ENCODE data around the gene STAG2.

STAG2 gene

DNA sequence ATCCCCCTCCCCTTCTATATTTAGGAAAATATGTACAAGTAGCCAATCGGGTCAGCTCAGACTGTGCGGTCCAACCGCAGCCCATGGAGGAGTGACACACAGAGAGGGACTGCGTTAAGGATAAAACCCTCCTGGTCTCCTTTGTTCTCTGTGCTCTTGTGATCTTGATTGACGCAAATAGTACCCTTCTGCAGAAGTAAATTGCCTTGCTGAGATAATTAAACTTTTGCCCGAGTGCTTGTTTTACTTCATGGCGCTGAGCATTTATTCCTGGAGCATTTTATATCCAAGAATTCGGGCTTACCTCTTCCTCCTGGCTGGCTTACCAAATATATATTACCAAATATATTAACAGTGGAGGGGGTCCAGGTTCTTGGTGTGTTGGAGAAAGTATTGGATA is 184.2 kb downstream of the STAG2 start:
- Histone ChIP-seq H3K27ac (replicated peaks) (no peak overlapping the region), H3K4me3 (replicated peaks; ENCODE audit: insufficient read depth, low read length) (no peak overlapping the region), H3K27me3 (ENCODE audit: insufficient read depth, poor library complexity, severe bottlenecking) (no peaks in the 10 kb centered on the region)
- DNase-seq (ENCODE audit: low read depth in 1 of 2, low spot score in 1 of 2), result no peak
- no peak for TF ChIP-seq POLR2AphosphoS5 (IDR thresholded peaks at IDR 0.05; ENCODE audit: low read depth)

DNA sequence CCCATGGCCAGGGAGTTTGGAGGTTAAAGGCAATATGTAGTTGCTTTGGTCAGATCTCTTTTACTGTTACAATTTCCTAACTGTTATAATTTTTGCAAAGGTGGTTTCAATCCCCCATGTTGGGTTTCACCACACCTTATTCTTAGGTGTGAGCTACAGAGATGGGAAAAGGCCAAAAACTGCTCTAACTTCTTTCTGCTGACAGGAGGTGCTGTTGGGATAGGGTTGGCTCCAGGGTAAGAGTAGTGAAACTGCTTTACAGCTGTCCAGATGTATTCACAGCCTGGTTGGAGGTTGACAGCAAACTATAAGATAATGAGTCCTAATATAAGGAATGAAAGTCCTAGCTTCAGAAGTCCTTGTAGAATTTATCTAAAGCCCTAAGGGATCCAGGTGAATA is 189.7 kb downstream of the STAG2 start:
- Histone ChIP-seq H3K27ac (replicated peaks) (no peak overlapping the region), H3K27me3 (ENCODE audit: insufficient read depth, poor library complexity, severe bottlenecking) (no peaks in the 10 kb centered on the region), H3K4me3 (replicated peaks; ENCODE audit: insufficient read depth, low read length) (no peak overlapping the region)
- DNase-seq (ENCODE audit: low read depth in 1 of 2, low spot score in 1 of 2), result no peak
- TF ChIP-seq POLR2AphosphoS5 (IDR thresholded peaks at IDR 0.05; ENCODE audit: low read depth), result no peak
- TF ChIP-seq, protein P1, sequence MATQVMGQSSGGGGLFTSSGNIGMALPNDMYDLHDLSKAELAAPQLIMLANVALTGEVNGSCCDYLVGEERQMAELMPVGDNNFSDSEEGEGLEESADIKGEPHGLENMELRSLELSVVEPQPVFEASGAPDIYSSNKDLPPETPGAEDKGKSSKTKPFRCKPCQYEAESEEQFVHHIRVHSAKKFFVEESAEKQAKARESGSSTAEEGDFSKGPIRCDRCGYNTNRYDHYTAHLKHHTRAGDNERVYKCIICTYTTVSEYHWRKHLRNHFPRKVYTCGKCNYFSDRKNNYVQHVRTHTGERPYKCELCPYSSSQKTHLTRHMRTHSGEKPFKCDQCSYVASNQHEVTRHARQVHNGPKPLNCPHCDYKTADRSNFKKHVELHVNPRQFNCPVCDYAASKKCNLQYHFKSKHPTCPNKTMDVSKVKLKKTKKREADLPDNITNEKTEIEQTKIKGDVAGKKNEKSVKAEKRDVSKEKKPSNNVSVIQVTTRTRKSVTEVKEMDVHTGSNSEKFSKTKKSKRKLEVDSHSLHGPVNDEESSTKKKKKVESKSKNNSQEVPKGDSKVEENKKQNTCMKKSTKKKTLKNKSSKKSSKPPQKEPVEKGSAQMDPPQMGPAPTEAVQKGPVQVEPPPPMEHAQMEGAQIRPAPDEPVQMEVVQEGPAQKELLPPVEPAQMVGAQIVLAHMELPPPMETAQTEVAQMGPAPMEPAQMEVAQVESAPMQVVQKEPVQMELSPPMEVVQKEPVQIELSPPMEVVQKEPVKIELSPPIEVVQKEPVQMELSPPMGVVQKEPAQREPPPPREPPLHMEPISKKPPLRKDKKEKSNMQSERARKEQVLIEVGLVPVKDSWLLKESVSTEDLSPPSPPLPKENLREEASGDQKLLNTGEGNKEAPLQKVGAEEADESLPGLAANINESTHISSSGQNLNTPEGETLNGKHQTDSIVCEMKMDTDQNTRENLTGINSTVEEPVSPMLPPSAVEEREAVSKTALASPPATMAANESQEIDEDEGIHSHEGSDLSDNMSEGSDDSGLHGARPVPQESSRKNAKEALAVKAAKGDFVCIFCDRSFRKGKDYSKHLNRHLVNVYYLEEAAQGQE (IDR thresholded peaks at IDR 0.05; ENCODE audit: insufficient replicate concordance, low read depth), result no peak
- TF ChIP-seq, protein P2, sequence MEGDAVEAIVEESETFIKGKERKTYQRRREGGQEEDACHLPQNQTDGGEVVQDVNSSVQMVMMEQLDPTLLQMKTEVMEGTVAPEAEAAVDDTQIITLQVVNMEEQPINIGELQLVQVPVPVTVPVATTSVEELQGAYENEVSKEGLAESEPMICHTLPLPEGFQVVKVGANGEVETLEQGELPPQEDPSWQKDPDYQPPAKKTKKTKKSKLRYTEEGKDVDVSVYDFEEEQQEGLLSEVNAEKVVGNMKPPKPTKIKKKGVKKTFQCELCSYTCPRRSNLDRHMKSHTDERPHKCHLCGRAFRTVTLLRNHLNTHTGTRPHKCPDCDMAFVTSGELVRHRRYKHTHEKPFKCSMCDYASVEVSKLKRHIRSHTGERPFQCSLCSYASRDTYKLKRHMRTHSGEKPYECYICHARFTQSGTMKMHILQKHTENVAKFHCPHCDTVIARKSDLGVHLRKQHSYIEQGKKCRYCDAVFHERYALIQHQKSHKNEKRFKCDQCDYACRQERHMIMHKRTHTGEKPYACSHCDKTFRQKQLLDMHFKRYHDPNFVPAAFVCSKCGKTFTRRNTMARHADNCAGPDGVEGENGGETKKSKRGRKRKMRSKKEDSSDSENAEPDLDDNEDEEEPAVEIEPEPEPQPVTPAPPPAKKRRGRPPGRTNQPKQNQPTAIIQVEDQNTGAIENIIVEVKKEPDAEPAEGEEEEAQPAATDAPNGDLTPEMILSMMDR (IDR thresholded peaks at IDR 0.05; ENCODE audit: insufficient read depth, low read length), result no peak
- no peak for TF ChIP-seq GABPA (IDR thresholded peaks at IDR 0.05; ENCODE audit: low read depth)
- TF ChIP-seq SPI1 (IDR thresholded peaks at IDR 0.05; ENCODE audit: borderline replicate concordance, low read depth), result no peak
